Measurements from ENCODE around the gene GPR78. TPM values are rescaled to one million over a fixed set of nuclear protein-coding genes. Genes with fewer than 3 reads are reported as not detected.

GPR78 gene
- total RNA-seq, 2 donors from 2014 or later, result not detected

DNA sequence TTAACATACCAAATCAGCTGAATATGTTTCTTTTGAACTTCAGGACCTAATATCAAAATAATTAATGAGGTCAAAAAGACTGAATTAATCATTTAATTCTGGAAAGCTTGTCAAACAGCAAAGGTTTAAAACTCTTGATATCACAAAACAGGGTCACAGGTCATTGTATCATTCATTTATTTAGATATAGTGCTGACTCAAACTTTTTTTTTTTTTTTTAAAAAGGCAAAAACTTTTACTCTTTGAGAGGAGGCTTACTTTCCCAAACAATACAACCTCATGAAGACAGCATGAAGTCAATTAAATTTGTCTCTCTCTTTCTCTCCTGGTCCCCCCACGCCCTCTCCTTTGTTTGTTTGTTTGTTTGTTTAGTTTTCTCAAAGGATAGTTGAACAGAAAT, 15.6 kb upstream of the GPR78 start:
- intact Hi-C loops (cut with DNase I), result no loop called here

DNA sequence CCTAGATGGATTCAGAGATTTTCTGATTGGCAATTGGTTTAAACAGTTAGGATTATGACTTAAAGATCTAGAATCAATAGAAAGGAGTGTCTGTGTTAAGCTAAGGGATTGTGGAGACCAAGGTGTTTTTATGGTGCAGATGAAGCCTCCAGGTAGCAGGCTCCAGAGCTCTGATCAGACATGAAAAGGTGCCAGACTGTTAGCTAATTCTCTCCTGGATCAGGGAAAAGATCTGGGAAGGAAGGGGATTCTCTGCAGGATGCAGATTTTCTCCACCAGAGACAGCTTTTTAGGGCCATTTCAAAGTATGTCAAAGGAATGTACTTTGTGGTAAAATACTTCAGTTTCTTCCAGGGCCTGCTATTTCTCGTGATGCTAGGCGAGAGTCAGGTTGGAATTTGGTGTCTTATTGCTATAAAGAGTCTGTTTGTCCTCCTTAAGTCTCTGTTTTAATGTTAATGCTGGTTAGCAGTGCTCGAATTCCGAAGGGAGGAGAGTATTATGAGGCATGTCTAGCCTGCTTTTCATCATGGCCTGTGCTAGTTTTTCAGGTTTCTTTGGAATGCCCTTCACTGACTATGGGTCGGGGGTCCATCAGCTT, 12.0 kb upstream of the GPR78 start:
- intact Hi-C loops (cut with DNase I), result no loop called here
- 57 to 62% methylated on average over 5 of the region's 5 CpGs for WGBS, 2 donors

More for the DNA sequence above, 15.6 kb upstream of the GPR78 start:
- 57 to 63% methylated on average over 1 of the region's 1 CpG for WGBS, 2 donors
- Histone ChIP-seq H3K4me3 (no peak overlapping the region), H3K4me1 (no peaks in the 10 kb centered on the region), H3K27me3 (peaks cover 0 to 2% of the 10 kb centered on the region in 2 donors), H3K9me3 (no peaks in the 10 kb centered on the region), H3K27ac (no peak overlapping the region), H3K36me3 (replicated peaks in 1 of 2; ENCODE audit: insufficient read depth in 1 of 2, low read depth in 2 of 2) (no peaks in the 10 kb centered on the region)
- TF ChIP-seq POLR2A (IDR thresholded peaks at IDR 0.05), result no peak
- TF ChIP-seq, protein P1, sequence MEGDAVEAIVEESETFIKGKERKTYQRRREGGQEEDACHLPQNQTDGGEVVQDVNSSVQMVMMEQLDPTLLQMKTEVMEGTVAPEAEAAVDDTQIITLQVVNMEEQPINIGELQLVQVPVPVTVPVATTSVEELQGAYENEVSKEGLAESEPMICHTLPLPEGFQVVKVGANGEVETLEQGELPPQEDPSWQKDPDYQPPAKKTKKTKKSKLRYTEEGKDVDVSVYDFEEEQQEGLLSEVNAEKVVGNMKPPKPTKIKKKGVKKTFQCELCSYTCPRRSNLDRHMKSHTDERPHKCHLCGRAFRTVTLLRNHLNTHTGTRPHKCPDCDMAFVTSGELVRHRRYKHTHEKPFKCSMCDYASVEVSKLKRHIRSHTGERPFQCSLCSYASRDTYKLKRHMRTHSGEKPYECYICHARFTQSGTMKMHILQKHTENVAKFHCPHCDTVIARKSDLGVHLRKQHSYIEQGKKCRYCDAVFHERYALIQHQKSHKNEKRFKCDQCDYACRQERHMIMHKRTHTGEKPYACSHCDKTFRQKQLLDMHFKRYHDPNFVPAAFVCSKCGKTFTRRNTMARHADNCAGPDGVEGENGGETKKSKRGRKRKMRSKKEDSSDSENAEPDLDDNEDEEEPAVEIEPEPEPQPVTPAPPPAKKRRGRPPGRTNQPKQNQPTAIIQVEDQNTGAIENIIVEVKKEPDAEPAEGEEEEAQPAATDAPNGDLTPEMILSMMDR (IDR thresholded peaks at IDR 0.05), result no peak
- no peak for DNase-seq
- ATAC-seq, result no peak

DNA sequence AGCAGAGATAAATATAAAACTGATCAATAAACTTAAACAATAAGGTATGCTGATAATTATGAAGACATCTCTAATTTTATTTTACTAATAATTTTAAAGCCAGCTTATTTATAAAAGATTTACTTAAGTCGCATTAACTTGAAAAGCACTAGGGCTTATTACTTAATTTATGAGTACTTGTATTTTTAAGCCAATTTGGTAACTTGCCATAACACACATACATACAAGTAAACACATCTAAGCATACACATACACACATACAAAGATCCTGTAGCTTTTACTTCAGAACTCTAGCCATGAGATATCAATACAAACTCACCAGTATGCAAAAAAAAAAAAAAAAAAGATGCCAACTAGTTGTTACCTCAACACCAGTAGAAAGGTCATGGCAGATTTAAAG, 10.0 kb upstream of the GPR78 start:
- WGBS, 2 donors, result 82 to 85% methylated on average over 1 of the region's 1 CpG
- ATAC-seq, result no peak
- no peak for DNase-seq
- H3K4me1 ChIP-seq, result no peaks in the 10 kb centered on the region
- no peak overlapping the region for H3K4me3 ChIP-seq
- H3K9me3 ChIP-seq, result no peaks in the 10 kb centered on the region
- intact Hi-C loops (cut with DNase I), result no loop called here
- TF ChIP-seq POLR2A (IDR thresholded peaks at IDR 0.05), result no peak
- TF ChIP-seq, protein P1 (IDR thresholded peaks at IDR 0.05), result no peak
- no peaks in the 10 kb centered on the region for H3K36me3 ChIP-seq (replicated peaks in 1 of 2; ENCODE audit: insufficient read depth in 1 of 2, low read depth in 2 of 2)
- no peak overlapping the region for H3K27ac ChIP-seq
- H3K27me3 ChIP-seq, result peaks cover 0 to 2% of the 10 kb centered on the region in 2 donors

More for the DNA sequence above, 12.0 kb upstream of the GPR78 start:
- Histone ChIP-seq H3K27ac (no peak overlapping the region), H3K27me3 (peaks cover 0 to 2% of the 10 kb centered on the region in 2 donors), H3K4me3 (no peak overlapping the region), H3K4me1 (no peaks in the 10 kb centered on the region), H3K9me3 (no peaks in the 10 kb centered on the region), H3K36me3 (replicated peaks in 1 of 2; ENCODE audit: insufficient read depth in 1 of 2, low read depth in 2 of 2) (no peaks in the 10 kb centered on the region)
- no peak for DNase-seq
- TF ChIP-seq, protein P1 (IDR thresholded peaks at IDR 0.05), result no peak
- no peak for TF ChIP-seq POLR2A (IDR thresholded peaks at IDR 0.05)
- ATAC-seq, result no peak

DNA sequence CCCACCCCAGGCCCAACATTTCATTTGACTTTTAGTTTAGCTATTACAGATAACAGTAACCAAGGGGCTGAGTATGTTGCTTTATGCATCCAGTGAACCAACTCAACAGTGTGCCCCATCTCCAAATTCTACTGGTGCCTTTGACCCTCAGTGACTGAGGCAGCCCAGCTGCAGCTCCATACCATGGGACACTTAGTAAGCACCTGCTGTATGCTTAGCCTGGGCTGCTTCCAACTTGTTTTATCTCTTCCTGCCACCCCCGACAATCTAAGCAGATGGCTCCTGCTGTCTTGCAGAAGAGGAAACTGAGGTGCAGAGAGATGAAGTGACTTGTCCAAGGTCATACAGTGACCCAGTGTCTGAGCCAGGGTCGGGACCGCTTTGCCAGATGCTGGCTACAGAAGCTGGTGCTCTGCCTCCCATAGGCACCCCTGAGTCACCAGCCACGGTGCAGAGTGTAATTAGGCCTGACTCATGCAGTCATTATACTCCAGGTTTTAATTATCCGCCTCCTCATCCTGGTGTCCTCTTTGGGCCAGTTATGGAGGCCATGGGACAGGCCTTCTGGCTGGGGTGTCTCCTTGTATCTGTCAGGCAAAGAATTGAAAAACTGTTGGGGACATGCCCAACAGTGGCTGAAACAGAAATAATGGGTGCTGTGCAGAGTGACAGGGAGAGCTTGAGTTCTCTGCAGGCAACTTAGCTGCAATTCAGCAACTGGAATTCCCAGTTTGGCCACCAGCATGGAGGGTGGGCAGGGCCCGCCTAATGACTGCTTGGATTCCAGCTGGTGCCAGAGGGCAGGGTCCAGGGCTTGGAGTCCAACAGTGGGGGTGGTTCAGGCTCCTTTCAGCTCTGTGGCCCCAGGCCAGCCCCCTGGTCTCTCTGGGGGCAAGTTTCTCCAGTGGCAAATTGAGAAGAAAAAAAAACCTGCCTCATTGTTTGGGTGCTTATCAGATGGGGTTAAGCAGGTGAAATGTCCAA, 8.2 kb upstream of the GPR78 start:
- H3K9me3 ChIP-seq, result no peaks in the 10 kb centered on the region

More for the DNA sequence above, 8.2 kb upstream of the GPR78 start:
- 76 to 77% methylated on average over 5 to 6 of the region's 6 CpGs for WGBS, 2 donors
- H3K36me3 ChIP-seq (replicated peaks in 1 of 2; ENCODE audit: insufficient read depth in 1 of 2, low read depth in 2 of 2), result no peaks in the 10 kb centered on the region
- TF ChIP-seq, protein P1 (IDR thresholded peaks at IDR 0.05), result no peak
- TF ChIP-seq POLR2A (IDR thresholded peaks at IDR 0.05), result no peak
- DNase-seq (no peak), ATAC-seq (no peak)
- intact Hi-C loops (cut with DNase I), result no loop called here
- no peak overlapping the region for H3K27ac ChIP-seq
- H3K27me3 ChIP-seq, result no peaks in the 10 kb centered on the region
- no peak overlapping the region for H3K4me3 ChIP-seq
- H3K4me1 ChIP-seq, result no peaks in the 10 kb centered on the region
